A673 (cell line): Measurements from ENCODE around the gene PSG2.
"Not testable (repeated sequence)": the region's sequence is repeated elsewhere in the genome, so short reads cannot be mapped to it uniquely, and the experiment has no call there.

ENCODE experiments used
- EZH2 ChIP-seq: fragments of 200-600 bp; sonication (generic); IDR thresholded peaks from 2 replicates; pipeline ENCODE4 v1.6.1; 2017; ENCODE audit warnings: borderline replicate concordance, low read depth, mild to moderate bottlenecking, mixed read lengths, antibody characterized with exemption, low read length; ENCODE audit not compliant: poor library complexity, severe bottlenecking
- TF ChIP-seq, protein P1 (sequence below): fragments of 300-800, 200-600 bp; sonication (generic); conservative IDR thresholded peaks from 2 replicates; pipeline ENCODE4 v1.5.1; 2017; ENCODE audit warnings: low read depth, mild to moderate bottlenecking, antibody characterized with exemption, low read length, moderate library complexity, mixed read lengths

DNA sequence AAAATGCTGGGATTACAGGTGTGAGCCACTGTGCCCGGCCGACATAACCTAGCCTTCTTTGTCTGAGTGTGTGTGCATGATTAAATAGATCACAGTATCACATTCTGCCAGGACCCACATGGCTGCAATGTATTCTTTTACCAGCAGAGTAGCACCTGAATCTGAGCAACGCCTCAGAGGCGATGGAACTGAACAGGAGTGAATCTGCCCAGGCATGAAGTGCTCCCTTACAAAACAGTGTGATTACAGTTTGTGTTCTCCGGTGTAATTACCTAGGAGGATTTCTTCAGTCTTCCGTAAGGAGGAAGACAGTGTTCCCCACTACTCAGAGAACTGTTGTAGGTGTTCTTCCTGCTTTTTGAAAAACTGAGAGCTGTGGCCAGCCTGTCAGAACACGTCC, 46.7 kb upstream of the PSG2 start:
- TF ChIP-seq, protein P1, sequence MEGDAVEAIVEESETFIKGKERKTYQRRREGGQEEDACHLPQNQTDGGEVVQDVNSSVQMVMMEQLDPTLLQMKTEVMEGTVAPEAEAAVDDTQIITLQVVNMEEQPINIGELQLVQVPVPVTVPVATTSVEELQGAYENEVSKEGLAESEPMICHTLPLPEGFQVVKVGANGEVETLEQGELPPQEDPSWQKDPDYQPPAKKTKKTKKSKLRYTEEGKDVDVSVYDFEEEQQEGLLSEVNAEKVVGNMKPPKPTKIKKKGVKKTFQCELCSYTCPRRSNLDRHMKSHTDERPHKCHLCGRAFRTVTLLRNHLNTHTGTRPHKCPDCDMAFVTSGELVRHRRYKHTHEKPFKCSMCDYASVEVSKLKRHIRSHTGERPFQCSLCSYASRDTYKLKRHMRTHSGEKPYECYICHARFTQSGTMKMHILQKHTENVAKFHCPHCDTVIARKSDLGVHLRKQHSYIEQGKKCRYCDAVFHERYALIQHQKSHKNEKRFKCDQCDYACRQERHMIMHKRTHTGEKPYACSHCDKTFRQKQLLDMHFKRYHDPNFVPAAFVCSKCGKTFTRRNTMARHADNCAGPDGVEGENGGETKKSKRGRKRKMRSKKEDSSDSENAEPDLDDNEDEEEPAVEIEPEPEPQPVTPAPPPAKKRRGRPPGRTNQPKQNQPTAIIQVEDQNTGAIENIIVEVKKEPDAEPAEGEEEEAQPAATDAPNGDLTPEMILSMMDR: not testable (repeated sequence)
- not testable (repeated sequence) for TF ChIP-seq EZH2
